GM19463 (cell line): Measurements from ENCODE around the gene CHD3.
A peak's percentile ranks its signal among the peaks of the same experiment; 100 is the strongest.

ENCODE experiments used
- ATAC-seq: cut with Tn5 transposase; IDR thresholded peaks from one replicate; pipeline ENCODE4 v1.9.1; 2021; ENCODE audit warnings: mild to moderate bottlenecking, moderate library complexity; ENCODE audit not compliant: unreplicated experiment

Gene CHD3

DNA sequence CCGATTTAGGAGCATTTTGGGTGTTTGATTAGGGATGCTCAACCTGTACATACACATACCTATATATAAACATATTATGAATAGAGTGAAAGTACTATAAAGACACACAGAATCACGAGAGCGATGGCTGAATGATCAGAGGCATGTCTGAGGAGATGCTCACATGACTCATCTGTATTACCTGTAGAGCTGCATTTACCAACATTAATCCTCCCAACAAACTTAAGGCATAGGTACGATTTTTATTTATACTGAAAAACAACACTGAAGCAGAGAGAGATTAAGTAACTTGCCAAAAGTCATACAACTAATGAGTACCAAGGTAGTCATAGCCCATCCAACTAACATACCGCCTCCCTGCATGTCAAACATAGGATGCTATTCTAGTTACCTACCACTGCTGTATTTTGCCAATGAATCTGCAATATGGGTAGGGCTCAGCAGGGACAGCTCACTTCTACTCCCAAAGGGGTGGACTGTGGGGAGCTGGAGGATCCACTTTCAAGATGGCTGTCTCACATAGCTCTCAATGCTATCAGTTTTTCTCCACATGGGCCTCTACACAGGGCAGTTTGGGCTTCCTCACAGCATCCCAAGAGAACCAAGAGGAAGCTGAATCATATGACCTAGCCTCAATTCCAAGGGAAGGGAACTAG lies 23.5 kb upstream of the CHD3 start:
- no peak for ATAC-seq

DNA sequence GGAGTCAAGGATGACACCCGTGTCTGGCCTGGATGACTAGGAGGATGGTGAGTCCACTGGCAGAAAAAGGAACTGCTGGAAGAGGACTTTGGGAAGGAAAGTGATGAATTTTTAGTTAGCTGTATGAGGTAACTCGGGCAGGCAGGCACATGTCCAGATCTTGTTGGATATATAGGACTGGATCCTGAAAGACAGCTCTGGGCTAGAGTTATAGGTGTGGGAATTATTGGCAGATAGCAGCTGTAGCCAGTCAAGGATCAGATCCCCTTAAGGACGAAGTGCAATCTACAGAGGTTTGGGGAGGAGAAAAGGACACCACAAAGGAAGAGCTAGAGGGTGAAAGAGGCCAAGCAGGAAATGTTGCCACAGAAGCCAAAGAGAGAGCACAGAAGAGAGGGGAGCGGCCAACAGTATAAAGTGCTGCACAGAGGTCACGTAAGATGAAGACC lies 20.7 kb upstream of the CHD3 start:
- ATAC-seq = no peak

DNA sequence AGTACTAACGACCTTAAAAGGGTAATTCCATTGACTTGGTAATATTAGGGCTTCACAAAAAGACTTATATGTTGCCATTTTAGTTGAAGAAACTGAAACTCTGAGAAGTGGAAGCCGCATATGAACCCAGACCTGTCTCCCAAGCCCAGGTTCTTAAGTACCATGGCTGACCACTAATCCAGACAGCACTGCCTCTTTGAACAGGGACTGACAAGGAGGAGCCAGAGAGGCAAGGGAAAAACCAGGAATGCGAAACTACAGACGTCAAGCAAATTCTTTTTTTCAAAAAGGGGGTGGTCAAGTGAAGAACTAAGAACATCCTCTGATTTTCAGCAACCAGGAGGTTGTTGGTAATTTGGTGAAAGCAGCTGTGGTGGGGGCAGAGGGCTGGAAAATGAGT lies 15.5 kb upstream of the CHD3 start:
- no peak for ATAC-seq

DNA sequence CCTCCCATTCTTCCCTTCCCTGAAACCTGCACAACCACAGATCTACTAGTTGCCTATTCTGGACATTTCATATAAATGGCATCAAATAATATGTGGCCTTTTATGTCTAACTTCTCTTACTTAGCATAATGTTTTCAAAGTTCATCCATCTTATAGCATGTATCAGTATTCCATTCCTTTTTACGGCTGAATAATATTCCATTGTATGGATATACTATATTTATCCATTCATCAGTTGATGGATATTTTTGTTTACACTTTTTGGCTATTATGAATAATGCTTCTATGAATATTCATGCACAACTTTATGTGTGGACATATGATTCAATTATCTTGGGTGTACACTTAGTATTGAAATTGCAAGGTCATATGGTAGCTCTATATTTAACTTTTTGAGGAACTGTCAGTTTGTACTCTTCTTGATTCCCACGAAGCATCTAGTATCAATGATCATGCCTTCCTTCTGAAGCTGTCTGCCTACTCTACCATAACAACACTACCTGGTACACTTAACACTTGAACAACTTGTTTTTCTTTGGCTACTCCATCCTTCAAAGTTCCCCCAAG lies 12.7 kb upstream of the CHD3 start:
- ATAC-seq = no peak

DNA sequence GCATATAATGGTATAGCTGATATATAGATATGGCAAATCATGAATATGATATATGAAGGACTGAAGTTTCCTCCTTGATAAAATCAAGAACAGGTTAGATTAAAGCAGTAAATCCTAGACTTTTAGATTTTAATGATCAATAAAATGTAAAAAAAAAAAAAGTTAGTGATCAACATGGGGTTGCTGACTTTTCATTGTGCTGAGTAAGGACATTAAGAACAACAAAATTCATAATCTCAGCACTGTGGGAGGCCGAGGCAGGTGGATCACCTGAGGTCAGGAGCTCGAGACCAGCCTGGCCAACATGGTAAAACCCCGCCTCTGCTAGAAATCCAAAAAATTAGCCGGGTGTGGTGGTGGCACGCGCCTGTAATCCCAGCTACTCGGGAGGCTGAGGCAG lies 10.4 kb upstream of the CHD3 start:
- ATAC-seq = no peak

DNA sequence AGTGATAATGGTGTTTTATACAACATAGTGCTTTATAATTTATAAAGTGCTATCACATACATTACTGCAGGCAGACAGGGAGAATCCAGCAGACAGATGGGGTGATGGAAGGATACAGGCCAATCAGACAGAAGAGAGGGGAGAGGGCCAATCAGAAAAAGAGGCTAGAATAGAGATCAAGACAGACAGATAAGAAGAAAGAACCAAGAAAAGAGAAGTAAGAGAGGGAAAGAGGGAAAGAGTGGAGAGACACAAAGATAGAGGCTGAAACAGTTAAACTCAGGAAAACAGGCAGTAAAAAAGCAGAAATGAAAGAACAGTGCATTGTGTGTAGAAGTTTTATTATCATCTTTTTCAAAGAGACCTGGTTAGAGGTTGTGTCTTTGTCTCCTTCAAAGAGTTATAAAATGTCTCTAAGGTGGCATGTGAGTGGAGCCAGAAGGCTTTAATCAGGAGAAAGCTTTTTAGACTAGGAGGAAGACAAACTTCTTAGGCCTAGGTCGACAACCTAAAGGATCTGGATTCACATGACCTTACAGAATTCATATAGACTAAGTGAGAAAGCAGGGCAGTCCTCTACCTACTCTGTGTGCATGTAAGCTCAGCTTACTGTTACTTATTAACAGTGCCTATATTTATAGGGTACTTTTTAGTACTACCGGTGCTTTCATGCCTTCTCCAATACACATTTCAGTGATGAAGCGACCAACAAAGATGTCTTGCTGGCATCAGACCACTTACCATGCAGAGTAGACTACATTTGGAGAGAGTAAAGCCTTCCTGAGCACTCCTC lies 8.3 kb upstream of the CHD3 start:
- peak; percentile 46 for ATAC-seq

DNA sequence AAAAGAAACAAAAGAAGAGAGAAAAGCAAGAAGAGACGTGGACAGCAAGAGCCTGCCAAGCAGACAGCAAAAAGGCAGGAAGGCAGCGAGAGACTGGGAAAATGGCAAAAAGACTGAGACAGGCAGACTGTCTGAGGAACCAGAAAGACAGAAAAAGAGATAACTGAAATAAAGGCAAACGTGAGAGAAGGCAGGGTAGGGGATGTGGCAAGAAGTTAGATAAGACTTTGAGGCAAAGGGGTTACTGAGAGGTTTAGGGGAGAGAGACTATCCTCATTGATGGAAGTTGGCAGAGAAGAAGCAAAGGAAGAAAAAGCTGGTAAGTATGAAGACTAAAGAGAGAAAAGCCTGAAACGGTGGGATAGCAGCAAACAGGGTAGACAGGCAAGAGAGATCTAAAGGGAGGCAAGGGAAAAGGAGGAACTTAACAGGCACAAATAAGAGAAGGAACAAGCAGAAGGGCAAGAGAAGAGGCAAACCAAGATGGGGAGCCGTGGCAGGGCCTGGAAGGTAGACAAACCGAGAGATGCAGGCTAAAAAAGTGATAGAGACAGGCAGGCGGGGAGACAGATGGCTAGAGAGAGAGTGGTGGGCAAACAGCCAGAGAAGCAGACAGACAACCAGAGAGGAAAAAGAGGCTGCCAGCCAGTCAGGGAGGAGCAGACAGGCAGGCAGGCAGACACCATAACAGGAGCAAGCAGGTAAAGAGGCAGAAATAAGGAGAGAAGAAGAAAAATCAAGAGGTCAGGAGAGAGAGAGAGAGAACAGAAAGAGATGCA lies 7.1 kb upstream of the CHD3 start:
- ATAC-seq = no peak

DNA sequence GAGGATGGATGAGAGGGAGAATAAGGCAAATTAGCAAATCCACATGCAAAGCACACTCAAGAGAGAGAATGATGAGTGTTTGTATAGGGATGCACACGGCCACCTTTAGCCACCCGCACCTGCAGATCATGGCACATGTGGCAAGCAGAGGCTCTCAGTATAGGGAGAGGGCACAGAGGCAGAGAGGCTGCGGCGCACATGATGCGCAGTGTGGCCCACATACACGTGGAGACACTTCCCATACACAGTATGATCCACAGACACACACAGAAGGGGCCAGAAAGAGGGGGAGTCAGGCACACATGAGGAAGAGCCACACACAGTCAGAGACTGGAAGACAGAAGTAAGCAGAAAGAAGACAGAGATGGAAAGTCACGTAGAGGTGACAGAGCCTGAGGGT lies 6.5 kb upstream of the CHD3 start:
- ATAC-seq = no peak

DNA sequence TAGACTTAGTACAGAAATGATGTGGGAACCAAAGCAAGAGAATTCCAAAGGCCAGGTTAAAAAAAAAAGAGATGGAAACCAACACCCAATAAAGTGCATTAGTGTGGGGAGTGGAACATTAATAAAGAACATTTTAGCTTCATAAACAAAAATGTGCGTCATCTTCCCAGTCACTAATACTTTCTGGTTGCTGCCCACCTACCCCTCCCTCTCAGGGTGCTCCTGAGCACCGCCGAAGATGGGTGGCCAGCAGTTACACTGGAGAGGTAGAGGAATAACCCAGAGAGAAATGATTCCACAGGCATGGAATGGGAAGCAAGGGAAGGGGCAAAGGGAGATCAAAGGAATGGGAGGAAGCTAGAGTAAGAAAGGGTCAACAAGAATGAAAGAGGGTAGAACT lies 6.0 kb upstream of the CHD3 start:
- ATAC-seq = no peak

DNA sequence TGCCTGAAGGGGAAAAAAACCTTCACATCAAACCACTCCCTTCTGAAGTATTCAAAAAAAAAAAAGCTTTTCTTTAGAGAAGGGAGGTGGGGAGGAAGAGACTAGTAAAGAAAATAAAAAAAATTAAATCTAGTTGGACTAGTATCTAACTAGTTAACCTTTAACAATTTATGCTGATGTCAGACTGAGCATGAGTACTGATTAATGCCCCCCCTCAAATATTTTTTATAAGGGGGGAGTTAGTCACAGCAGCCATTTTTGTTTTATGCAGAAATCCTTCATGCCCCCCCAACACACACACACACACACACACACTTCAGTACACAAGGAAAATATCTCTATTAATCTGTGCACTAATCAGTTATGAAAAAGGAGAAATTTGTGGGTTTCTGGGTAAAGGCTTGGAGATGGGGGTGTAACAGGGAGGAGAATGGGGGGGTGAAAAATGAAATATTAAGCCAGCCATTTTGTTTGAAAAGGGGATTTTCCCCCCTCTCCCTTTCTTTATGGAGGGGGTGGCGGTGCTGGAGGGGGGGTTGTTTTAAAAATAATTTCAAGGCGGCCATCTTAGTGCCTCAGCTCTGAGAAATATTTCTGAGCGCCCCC lies 4.7 kb upstream of the CHD3 start:
- ATAC-seq = no peak

DNA sequence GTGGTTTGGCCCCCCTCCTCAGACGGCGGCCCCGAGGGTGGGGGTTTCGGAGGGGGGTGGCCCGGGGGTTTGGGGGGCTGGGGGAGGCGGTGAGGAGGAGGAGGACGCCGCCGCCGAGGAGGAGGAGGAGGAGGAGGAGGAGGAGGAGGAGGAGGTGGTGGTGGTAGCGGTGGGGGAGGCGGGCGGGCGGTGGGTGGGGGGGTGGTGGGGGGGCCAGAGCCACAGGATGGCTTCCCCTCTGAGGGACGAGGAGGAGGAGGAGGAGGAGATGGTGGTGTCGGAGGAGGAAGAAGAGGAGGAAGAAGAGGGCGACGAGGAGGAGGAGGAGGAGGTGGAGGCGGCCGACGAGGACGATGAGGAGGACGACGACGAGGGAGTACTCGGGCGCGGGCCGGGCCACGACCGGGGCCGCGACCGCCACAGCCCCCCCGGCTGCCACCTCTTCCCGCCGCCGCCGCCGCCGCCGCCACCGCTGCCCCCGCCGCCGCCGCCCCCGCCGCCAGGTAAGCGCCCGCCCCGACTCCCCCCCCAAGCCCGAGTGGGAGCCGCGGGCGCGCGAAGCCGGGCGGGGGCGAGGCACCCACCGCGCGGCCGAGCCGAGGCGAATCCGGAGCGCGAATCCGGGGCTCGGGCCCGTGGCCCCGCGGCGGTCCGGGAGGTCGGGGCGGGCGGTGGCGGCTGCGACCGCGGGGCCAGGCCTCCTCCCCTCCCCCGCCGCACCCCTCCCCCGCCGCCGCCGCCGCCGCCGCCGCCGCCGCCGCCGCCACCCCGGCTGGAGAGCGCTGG lies 3.8 kb upstream of the CHD3 start:
- ATAC-seq = no peak

DNA sequence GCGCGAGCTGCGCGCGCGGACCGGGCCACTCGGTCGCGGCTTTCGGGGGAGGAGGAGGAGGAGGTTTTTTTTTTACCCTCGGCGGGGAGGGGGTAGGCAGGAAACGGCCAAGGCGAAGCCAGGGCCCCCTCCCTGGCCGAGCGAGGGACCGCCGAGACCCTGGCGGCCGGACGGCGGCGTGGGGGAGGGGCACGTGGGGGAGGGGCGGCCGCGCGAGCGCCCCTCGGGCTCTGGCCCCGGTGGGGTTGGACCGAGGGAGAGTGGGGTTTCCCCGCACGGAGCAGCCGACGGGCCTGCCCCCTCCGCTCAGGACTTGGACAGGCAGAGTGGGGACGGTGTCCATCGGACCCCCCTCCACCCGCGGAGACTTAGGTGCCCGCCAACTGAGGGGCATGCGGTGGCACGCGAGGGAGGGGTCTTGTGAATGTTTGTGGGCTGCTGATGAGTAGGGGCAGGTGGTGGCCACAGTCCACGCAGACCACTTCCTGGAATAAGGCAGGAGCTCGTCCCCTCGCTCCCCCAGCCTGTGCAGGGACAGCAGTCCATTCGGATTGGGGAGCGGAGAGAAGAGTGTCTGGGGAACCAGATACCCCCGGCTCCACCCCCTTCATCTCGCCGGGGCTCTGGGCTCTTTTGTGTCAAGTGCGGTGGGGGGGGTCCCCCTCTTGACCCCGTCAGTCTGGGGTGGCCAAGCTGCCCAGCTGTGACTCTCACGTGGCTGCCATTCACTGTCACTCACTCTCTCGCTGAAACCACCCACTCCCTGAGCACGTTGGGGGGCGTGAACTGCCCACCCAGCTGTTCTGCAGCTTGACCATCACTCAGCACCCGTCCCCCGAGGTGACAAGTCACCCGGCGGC lies 3.0 kb upstream of the CHD3 start:
- ATAC-seq = no peak

DNA sequence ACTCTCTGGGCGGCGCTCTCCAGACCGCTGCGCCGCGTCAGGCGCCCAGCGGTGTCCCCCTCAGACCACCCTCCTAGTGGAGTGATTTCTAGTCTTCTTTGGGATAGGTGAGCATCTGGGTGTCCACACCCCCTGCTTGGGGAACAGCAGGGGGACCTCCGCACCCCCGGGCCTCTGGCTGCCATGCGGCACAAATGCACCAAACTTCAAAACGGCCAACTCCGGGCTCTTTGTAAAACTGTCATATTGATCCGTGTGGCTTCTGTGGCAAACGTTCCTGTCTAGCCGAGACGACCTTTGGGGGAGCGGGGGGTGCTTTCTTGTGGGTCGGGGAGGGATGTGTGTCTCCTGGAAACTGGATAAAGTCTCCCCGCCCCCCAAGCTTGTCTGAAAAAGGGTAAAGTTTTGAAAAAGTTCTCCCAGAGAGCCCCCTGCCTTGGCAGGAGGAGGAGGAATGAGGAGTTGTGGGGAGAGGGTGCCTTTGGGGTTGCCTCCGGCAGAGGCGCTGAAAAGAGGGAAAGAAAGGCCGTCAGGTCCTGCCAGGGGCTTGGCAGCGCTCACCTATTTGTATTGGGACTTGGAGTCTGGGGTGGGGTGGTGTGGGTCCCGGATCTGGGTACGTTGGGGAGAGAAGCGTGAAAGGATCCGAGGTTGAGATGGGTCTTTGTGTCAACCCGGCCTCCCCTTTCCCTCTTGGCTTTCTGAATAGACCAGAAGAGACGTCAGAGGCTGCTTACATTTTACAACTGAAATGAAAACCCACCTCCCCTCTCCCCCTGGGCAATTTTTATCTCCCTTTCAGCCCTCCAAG lies 2.2 kb upstream of the CHD3 start:
- ATAC-seq = no peak

DNA sequence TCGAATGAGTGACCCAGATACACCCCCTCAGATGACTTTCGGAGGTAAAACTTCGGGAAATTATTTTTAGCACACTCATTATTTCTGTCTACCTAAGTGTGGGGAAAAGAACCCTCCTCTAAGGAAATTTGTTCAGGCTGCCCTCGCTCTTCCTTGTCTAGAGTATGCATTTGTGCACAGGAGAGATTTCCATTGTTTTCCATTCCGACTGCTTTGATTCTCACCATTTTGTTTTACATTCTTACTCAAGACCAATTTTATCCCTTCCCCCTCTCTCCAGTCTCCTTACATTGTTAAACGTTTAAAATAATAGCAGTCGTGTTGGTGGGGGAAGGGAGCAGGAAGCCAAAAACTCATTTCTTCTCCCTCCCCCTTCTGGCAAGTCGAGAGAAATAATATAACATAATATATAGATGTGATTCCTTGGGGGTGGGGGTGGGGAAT lies 1.5 kb upstream of the CHD3 start:
- ATAC-seq = no peak

DNA sequence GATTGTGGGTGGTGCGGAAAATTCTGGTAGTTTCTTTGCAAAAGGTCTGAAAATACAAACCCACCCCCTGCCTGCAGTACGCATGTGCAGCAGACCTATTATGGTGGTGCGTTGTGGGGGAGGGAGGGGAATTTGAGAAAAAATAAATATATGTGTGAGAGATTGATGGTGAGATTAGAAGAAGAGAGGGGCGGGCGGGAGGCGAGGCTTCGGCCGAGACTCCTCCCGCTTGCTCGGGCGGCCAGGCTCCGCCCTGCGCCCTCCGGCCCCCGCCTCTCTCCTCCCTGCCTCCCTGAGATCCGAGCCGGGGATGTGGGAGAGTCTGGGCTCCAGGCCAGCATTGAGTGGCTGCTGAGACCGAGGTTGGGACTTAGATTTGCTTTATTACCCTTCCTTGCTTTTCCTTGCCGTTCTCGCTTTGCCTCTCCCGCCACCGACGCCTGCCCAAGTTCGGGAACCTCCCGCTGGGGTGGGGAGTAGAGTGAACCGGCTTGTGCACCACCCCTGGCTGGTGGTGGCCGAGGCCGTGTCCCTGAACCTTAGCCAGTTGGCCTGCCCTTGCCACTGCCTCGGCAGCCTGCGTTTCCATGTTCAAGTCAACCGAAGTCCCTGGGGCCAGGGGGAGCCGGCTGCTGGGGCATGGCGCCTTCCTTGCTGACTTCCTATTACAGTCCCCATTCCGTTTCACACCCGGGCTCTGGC lies 956 bp upstream of the CHD3 start:
- peak; percentile 52 for ATAC-seq

DNA sequence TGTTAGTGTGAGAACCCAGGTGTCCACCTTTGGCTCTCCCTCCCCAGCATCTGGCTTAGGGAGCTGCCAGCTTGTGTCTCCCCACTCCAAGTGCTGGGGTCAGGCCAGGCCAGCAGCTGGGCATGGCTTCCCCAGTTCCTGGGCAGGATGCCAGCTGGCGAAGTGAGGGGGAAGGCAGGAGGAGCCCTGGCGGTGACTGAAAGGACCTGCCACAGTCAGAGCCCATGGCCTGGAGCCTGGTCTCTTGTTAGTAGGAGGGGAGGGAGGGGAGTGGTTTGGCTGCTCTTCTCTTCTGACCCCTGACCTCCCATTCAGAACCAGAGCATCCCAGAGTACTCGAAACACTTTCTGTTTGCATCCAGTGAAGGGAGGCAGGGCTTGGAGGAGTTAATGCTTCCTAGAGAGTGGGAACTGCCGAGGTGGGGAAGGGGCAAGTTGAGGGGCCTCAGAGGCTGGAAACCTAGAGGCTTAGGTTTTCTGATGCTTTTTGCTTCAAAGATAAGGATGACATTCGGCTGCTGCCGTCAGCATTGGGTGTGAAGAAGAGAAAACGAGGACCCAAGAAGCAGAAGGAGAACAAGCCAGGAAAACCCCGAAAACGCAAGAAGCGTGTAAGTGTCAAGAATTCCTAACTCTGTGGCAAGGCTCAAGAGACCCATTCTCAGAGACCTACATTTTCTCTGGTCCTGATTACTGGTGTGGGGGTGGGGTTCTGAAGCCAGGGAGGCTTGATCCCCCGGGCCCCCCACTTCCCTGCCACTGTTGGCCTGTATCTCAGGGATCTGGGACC lies 772 bp downstream of the CHD3 start:
- ATAC-seq = no peak
